HL-60 (cell line): ENCODE data around the gene ADGRB2.

Experiments used
- DNase-seq, 2 experiments: peaks; one replicate each; pipeline ENCODE4 v3.0.0-alpha.2; 2010 to 2020; ENCODE audit warnings: low read depth in 1 of 2, low spot score in 1 of 2
- H3K27ac ChIP-seq: fragments of 250-450 bp; sonication (Bioruptor Pico); replicated peaks from 2 replicates; pipeline ENCODE4 v1.5.1; 2020; ENCODE audit warnings: mild to moderate bottlenecking, moderate library complexity
- H3K27me3 ChIP-seq: fragments of 250-450 bp; sonication (Bioruptor Pico); 2 replicates; pipeline ENCODE4 v1.5.1; 2021; ENCODE audit warnings: mild to moderate bottlenecking, moderate library complexity; ENCODE audit not compliant: insufficient read depth, poor library complexity, severe bottlenecking
- H3K4me3 ChIP-seq: replicated peaks from 2 replicates; pipeline ENCODE4 v1.5.1; 2011; ENCODE audit warnings: mild to moderate bottlenecking, control low read depth, low read length; ENCODE audit not compliant: insufficient read depth
- GABPA ChIP-seq: IDR thresholded peaks from 2 replicates; pipeline ENCODE4 v1.6.1; 2012; ENCODE audit warnings: low read depth
- POLR2AphosphoS5 ChIP-seq: IDR thresholded peaks from 2 replicates; pipeline ENCODE4 v1.6.1; 2012; ENCODE audit warnings: low read depth
- SPI1 ChIP-seq: IDR thresholded peaks from 2 replicates; pipeline ENCODE4 v1.6.1; 2012; ENCODE audit warnings: low read depth, mild to moderate bottlenecking, borderline replicate concordance
- TF ChIP-seq, protein P1 (sequence below): IDR thresholded peaks from 2 replicates; pipeline ENCODE4 v1.6.1; 2012; ENCODE audit warnings: low read depth; ENCODE audit not compliant: insufficient replicate concordance
- TF ChIP-seq, protein P2 (sequence below): IDR thresholded peaks from one replicate; pipeline ENCODE4 v1.5.1; 2011; ENCODE audit warnings: low read length, control low read depth, inconsistent platforms; ENCODE audit not compliant: insufficient read depth

ADGRB2 gene

DNA sequence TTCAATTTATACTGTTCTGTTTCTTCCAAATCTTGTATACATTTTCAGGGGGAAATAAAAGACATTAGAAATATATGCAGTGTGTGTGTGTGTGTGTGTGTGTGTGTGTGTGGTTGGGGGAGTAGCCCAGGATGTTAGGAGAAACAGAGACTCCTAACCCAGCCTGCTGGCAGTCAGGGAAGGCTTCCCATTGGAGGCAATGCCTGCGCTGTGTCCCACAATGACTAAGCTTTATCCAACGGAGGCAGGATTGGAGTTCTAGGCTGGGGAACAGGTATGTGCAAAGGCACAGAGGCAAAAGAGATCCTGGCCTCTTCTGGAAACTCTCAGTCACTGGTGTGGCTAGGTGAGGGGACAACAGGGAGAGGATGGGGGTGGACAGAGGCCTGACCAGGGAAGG lies 16.5 kb upstream of the ADGRB2 start:
- Histone ChIP-seq H3K4me3 (no peak overlapping the region), H3K27me3 (peaks cover 4% of the 10 kb centered on the region), H3K27ac (no peak overlapping the region)
- TF ChIP-seq, protein P1, sequence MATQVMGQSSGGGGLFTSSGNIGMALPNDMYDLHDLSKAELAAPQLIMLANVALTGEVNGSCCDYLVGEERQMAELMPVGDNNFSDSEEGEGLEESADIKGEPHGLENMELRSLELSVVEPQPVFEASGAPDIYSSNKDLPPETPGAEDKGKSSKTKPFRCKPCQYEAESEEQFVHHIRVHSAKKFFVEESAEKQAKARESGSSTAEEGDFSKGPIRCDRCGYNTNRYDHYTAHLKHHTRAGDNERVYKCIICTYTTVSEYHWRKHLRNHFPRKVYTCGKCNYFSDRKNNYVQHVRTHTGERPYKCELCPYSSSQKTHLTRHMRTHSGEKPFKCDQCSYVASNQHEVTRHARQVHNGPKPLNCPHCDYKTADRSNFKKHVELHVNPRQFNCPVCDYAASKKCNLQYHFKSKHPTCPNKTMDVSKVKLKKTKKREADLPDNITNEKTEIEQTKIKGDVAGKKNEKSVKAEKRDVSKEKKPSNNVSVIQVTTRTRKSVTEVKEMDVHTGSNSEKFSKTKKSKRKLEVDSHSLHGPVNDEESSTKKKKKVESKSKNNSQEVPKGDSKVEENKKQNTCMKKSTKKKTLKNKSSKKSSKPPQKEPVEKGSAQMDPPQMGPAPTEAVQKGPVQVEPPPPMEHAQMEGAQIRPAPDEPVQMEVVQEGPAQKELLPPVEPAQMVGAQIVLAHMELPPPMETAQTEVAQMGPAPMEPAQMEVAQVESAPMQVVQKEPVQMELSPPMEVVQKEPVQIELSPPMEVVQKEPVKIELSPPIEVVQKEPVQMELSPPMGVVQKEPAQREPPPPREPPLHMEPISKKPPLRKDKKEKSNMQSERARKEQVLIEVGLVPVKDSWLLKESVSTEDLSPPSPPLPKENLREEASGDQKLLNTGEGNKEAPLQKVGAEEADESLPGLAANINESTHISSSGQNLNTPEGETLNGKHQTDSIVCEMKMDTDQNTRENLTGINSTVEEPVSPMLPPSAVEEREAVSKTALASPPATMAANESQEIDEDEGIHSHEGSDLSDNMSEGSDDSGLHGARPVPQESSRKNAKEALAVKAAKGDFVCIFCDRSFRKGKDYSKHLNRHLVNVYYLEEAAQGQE: no peak
- TF ChIP-seq, protein P2, sequence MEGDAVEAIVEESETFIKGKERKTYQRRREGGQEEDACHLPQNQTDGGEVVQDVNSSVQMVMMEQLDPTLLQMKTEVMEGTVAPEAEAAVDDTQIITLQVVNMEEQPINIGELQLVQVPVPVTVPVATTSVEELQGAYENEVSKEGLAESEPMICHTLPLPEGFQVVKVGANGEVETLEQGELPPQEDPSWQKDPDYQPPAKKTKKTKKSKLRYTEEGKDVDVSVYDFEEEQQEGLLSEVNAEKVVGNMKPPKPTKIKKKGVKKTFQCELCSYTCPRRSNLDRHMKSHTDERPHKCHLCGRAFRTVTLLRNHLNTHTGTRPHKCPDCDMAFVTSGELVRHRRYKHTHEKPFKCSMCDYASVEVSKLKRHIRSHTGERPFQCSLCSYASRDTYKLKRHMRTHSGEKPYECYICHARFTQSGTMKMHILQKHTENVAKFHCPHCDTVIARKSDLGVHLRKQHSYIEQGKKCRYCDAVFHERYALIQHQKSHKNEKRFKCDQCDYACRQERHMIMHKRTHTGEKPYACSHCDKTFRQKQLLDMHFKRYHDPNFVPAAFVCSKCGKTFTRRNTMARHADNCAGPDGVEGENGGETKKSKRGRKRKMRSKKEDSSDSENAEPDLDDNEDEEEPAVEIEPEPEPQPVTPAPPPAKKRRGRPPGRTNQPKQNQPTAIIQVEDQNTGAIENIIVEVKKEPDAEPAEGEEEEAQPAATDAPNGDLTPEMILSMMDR: no peak
- no peak for TF ChIP-seq POLR2AphosphoS5
- no peak for TF ChIP-seq GABPA
- DNase-seq: no peak

DNA sequence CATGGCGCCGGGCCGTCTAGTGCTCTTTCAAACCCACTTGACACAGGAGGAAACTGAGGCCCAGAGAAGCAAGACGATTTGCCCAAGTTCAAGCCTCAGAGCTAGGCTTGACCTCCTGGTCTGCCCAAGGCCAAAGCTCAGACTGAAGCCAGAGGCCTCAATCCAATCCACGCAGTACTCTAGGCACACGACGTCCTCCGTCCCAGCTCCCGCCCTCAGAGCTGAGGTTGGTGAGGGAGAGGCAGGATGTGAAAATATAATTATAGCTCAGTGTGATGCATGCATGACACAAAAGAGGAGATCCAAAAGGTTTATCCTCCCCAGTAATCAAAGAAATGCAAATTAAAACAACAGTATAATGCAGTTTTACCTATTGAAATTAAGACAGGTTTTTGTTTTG lies 15.5 kb upstream of the ADGRB2 start:
- DNase-seq: no peak
- peaks cover 13% of the 10 kb centered on the region for H3K27me3 ChIP-seq
- TF ChIP-seq GABPA: no peak
- TF ChIP-seq, protein P2: no peak
- TF ChIP-seq, protein P1: no peak
- no peak for TF ChIP-seq SPI1
- TF ChIP-seq POLR2AphosphoS5: no peak
- H3K27ac ChIP-seq: no peak overlapping the region
- no peak overlapping the region for H3K4me3 ChIP-seq

DNA sequence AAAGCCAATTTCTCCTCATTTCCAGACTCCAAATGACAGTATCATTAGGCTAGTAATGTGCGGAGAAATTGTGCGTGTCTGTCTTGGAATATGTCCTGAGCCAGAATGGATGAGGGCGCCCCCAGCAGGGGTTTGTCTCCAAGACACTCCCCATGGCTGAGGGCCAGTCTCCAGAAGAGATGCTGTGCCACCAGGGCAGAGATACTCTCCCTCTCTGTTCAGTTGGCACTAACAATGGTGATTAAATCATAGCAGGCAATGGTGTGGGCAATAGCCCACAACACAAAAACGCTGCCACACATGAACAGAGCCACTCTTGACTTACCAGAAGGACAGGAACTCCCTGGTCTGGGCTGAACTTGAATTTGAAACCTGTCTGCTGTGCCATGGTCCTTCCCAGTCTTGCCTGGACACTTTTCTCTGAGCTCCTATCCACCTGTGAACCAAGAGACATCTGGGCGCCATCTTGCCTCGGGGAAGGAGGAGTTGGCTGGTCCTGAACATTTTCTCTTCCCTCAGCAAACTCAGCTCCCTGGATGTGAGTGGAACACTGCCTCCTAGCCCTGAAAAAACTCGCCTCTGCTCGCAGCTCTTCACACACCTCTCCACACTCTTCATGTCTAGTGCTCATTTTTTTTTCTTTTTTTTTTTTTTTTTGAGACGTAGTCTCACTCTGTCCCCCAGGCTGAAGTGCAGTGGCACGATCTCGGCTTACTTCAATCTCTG lies 14.8 kb upstream of the ADGRB2 start:
- no peak for TF ChIP-seq SPI1
- TF ChIP-seq, protein P1: no peak
- TF ChIP-seq GABPA: no peak
- TF ChIP-seq, protein P2: no peak
- TF ChIP-seq POLR2AphosphoS5: no peak
- Histone ChIP-seq H3K4me3 (no peak overlapping the region), H3K27me3 (peaks cover 18% of the 10 kb centered on the region), H3K27ac (no peak overlapping the region)
- DNase-seq: no peak
